Choroid plexus epithelial cell (primary cell): ENCODE data around the gene EMC9.

ENCODE experiments used
- DNase-seq: peaks from one replicate; pipeline ENCODE4 v3.0.0-alpha.2; 2010; ENCODE audit warnings: low read depth
- H3K4me3 ChIP-seq: 2 replicates; pipeline ENCODE4 v1.5.1; 2011; ENCODE audit warnings: low read depth, mild to moderate bottlenecking, control low read depth, low read length, moderate library complexity
- CTCF ChIP-seq: conservative IDR thresholded peaks from 2 replicates; pipeline ENCODE4 v1.5.1; 2011; ENCODE audit warnings: low read depth, mild to moderate bottlenecking, control low read depth, inconsistent platforms, low read length, moderate library complexity

Gene EMC9

DNA sequence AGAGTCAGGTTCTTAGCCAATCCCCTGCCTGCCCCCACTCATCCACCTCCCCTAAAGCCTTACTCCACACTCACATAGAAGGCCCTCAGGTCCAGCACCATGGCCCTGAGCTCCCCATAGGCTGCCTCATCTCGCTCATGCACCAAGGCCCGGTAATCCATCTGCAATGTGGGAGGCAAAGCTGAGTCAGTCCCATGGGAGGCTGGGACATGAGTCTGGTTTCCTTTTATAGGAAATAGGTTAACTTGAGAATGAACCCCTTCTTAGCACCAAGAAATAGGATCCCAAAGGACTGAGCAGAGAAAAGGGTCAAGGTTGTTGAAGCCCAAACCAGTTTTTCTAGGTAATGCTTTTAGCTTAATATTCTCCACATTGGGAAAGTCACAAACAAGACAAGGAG lies 2.1 kb upstream of the EMC9 start:
- peak; percentile 20 for DNase-seq
- no peak for TF ChIP-seq CTCF
- no peak overlapping the region for H3K4me3 ChIP-seq

DNA sequence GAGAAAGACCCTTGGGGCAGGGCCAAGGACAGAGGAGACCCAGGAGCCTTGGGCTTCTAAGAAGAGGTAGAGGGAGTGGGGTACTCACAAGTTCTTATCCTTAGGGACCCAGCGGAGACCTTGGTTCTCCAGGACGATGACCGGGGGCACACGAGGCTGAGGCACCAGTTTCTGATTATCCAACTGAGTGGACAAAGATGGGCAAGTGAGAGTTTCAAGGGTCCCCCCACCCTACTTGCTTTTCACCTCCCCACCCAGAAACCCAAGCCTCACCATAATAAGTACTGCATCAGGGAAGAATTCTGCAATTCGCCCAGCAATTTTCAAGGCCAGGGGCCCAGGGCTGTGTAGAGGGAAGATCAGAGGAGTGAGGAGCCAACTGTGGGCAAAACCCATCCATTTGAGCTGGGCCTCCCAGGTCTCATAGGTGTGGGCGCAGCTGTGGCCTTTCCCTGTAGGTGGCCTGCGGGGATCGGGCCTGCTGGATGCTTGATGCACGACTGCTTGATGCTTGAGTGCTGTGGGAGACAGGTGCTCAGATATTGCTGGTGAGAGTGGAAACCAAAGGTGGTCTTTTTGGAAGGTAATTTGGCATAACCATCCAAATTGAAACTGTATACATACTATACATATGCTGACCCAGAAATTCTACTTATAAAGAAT lies 2.0 kb downstream of the EMC9 start:
- H3K4me3 ChIP-seq, result no peak overlapping the region
- DNase-seq, result no peak
- no peak for TF ChIP-seq CTCF

DNA sequence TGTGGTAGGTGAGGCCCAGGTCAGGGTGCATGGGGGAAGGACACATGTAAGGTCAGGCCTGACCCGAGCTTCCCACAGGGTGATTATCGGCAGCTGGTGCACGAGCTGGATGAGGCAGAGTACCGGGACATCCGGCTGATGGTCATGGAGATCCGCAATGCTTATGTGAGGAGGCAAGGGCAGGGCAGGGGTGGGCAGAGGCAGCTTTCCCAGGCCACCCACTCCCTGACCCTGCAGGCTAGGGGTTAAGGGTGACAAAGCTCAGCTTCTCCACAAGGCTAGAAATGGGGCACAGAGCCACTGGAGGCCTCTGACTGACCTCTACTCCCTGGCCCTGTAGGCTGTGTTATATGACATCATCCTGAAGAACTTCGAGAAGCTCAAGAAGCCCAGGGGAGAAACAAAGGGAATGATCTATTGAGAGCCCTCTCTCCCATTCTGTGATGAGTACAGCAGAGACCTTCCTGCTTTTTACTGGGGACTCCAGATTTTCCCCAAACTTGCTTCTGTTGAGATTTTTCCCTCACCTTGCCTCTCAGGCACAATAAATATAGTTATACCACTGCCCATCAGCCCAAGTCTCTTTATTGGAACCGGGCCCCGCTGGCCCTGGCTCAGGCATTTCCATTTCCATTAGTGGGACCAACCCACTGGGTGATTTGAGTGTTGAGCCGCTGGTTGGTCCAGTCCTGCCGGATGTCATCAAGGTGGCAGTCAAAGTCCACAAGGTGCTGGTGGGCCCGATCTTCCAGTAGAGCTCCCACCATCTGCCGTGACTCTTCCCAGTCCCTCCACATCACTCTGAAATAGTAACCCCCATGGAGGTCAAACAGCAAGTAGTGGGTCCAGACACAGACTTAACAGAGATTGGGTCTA lies 2.8 kb downstream of the EMC9 start:
- TF ChIP-seq CTCF, result no peak
- no peak overlapping the region for H3K4me3 ChIP-seq
- no peak for DNase-seq

- no peak overlapping the region for H3K4me3 ChIP-seq
- DNase-seq, result no peak
- TF ChIP-seq CTCF, result no peak
Observed at GRCh38 chr14:24137529-24138395, 3.6 kb downstream of the EMC9 start.

- no peak for TF ChIP-seq CTCF
- no peak for DNase-seq
- H3K4me3 ChIP-seq, result peak overlapping the region; percentile 96
Observed at GRCh38 chr14:24136684-24137528, 4.5 kb downstream of the EMC9 start.

DNA sequence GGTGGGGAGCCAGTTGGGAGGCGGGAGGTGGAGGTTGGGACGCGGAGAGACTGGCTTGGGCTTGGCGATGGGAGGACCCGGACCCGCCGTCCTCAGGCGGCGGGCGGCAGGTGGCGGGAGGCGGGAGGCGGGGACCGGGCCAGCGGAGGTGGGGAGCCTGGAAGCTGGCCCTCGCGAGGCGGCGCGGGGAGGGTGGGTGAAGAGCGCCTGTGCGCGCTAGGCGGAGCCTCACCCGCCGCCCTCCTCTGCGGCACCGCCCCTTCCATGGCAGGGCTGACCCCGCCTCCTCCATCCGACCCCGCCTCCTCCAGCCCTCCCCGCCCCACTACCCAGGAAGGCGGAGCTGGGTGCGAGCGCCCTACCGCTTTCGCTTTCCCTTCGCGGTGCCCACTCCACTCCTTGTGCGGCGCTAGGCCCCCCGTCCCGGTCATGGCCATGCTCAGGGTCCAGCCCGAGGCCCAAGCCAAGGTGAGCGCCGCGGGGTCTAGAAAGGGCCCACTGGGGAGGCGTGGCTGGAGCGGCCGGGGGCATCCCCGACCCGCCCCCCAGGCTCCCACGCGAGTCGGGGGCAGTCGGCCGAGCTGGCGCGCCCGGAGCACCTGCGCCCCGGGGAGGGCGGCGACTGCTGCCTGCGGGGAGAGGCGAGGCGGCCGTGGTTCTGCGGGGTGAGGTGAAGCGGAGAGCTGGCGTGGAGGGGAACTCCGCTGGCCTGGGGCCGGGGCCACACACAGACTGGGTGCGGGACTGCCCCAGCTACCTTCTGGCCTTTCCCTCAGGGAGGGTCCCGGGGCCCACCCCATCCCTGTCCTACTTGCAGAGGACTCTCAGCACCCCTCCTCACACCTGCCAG lies 5.3 kb downstream of the EMC9 start, which contains the start of gene PSME1:
Gene PSME1, plus strand, starts transcription at position 361 of the 850 bp plus-strand sequence. Its CDS starts 69 bp downstream, at position 430.
- no peak for TF ChIP-seq CTCF
- peak within 1 kb of the TSS; percentile 96 for H3K4me3 ChIP-seq
- peak; percentile 90 for DNase-seq
